HG03097 (cell line): ENCODE results near the gene FBXO31.
"Not testable (repeated sequence)": the region's sequence is repeated elsewhere in the genome, so short reads cannot be mapped to it uniquely, and the experiment has no call there.

Experiments used
- ATAC-seq: cut with Tn5 transposase; IDR thresholded peaks from one replicate; pipeline ENCODE4 v1.9.1; 2021; ENCODE audit not compliant: unreplicated experiment, low FRiP score

FBXO31 gene

GRCh38 chr16:87411375-87412271 lies 28.0 kb upstream of the FBXO31 start:
- no peak for ATAC-seq

GRCh38 chr16:87410968-87411367 lies 27.4 kb upstream of the FBXO31 start:
- ATAC-seq = no peak

GRCh38 chr16:87410530-87410929 lies 27.0 kb upstream of the FBXO31 start:
- no peak for ATAC-seq

GRCh38 chr16:87409781-87410180 lies 26.2 kb upstream of the FBXO31 start:
- no peak for ATAC-seq

GRCh38 chr16:87409153-87409552 lies 25.6 kb upstream of the FBXO31 start:
- no peak for ATAC-seq

- ATAC-seq = no peak
Measured at GRCh38 chr16:87407511-87408112, 24.0 kb upstream of the FBXO31 start.

GRCh38 chr16:87406495-87407088 lies 23.0 kb upstream of the FBXO31 start:
- ATAC-seq = no peak

- ATAC-seq = no peak
Measured at GRCh38 chr16:87404764-87405625, 21.4 kb upstream of the FBXO31 start.

GRCh38 chr16:87395181-87395842 lies 11.7 kb upstream of the FBXO31 start:
- ATAC-seq = no peak

- no peak for ATAC-seq
Measured at GRCh38 chr16:87393680-87394055, 10.1 kb upstream of the FBXO31 start.

- ATAC-seq = no peak
Measured at GRCh38 chr16:87392821-87393679, 9.5 kb upstream of the FBXO31 start.

- ATAC-seq = peak; percentile 62
Measured at GRCh38 chr16:87391950-87392820, 8.6 kb upstream of the FBXO31 start, which contains the start of gene MAP1LC3B. Gene MAP1LC3B, plus strand, starts transcription at chr16:87392336. Its CDS starts 92 bp downstream, at chr16:87392428.

GRCh38 chr16:87391324-87391949 lies 7.9 kb upstream of the FBXO31 start:
- ATAC-seq = no peak

GRCh38 chr16:87390641-87391323 lies 7.2 kb upstream of the FBXO31 start:
- ATAC-seq = no peak

GRCh38 chr16:87389914-87390313 lies 6.3 kb upstream of the FBXO31 start:
- ATAC-seq = not testable (repeated sequence)

- no peak for ATAC-seq
Measured at GRCh38 chr16:87389245-87389644, 5.7 kb upstream of the FBXO31 start.

GRCh38 chr16:87388818-87389134 lies 5.2 kb upstream of the FBXO31 start:
- ATAC-seq = no peak
